ENCODE measurements around the gene FOSB. TPM values are rescaled to one million over a fixed set of nuclear protein-coding genes. Genes with fewer than 3 reads are reported as not detected.
"Not testable (repeated sequence)": the region's sequence is repeated elsewhere in the genome, so short reads cannot be mapped to it uniquely, and the experiment has no call there.

FOSB gene
- total and polyA plus RNA-seq, 7 donors: 0.32 to 9.4 (median 1.5) TPM

GRCh38 chr19:45423589-45424190 is 44.1 kb upstream of the FOSB start, which contains the start of gene ERCC1:
Gene ERCC1, minus strand, starts transcription at chr19:45423917. Its CDS starts 543 bp downstream, at chr19:45423374.
- DNase-seq (peak; percentile 95), ATAC-seq (peak; percentile 70 to 83 (median 78))
- H3K27ac ChIP-seq: peak within 1 kb of the TSS; percentile 94
- intact Hi-C loops (cut with DNase I): no loop called here
- H3K36me3 ChIP-seq (ENCODE audit: insufficient read depth in 1 of 2, low read depth in 1 of 2): peaks cover 0 to 25% of the 10 kb centered on the region in 2 donors
- peak within 1 kb of the TSS; percentile 65 for H3K4me3 ChIP-seq
- H3K4me1 ChIP-seq: peaks cover 23% of the 10 kb centered on the region
- WGBS, 3 donors: 0 to 1% (median 0%) methylated on average over 36 to 37 of the region's 37 CpGs
- TF ChIP-seq CTCF (IDR thresholded peaks at IDR 0.05): no peak
- no peaks in the 10 kb centered on the region for H3K27me3 ChIP-seq (ENCODE audit: insufficient read depth in 3 of 3, low read length in 2 of 3)
- no peaks in the 10 kb centered on the region for H3K9me3 ChIP-seq

- no peak for TF ChIP-seq CTCF (IDR thresholded peaks at IDR 0.05)
- Histone ChIP-seq H3K27ac (peak overlapping the region; percentile 94), H3K36me3 (ENCODE audit: insufficient read depth in 1 of 2, low read depth in 1 of 2) (peaks cover 0 to 18% of the 10 kb centered on the region in 2 donors), H3K27me3 (ENCODE audit: insufficient read depth in 3 of 3, low read length in 2 of 3) (no peaks in the 10 kb centered on the region), H3K4me1 (peaks cover 30% of the 10 kb centered on the region), H3K9me3 (no peaks in the 10 kb centered on the region), H3K4me3 (peak overlapping the region; percentile 65)
- DNase-seq (peak; percentile 82 to 86), ATAC-seq (peak; percentile 66 to 75 (median 66))
- intact Hi-C loops (cut with DNase I): no loop called here
- 10 to 17% (median 17%) methylated on average over 24 of the region's 24 CpGs for WGBS, 3 donors
Measured at GRCh38 chr19:45424191-45425058, 43.4 kb upstream of the FOSB start.

GRCh38 chr19:45428384-45429231 is 39.2 kb upstream of the FOSB start:
- ATAC-seq (peak; percentile 77 to 82 (median 79)), DNase-seq (peak; percentile 78 to 92)
- intact Hi-C loops (cut with DNase I): no loop called here
- no peaks in the 10 kb centered on the region for H3K27me3 ChIP-seq (ENCODE audit: insufficient read depth in 3 of 3, low read length in 2 of 3)
- peak; percentile 50 for TF ChIP-seq CTCF (IDR thresholded peaks at IDR 0.05)
- H3K36me3 ChIP-seq (ENCODE audit: insufficient read depth in 1 of 2, low read depth in 1 of 2): no peaks in the 10 kb centered on the region
- no peaks in the 10 kb centered on the region for H3K9me3 ChIP-seq
- peaks cover 25% of the 10 kb centered on the region for H3K4me1 ChIP-seq
- peak overlapping the region; percentile 94 for H3K27ac ChIP-seq
- peak overlapping the region; percentile 69 for H3K4me3 ChIP-seq
- 1 to 2% (median 2%) methylated on average over 63 to 73 of the region's 73 CpGs for WGBS, 3 donors

- H3K36me3 ChIP-seq (ENCODE audit: insufficient read depth in 1 of 2, low read depth in 1 of 2); H3K27me3 ChIP-seq (ENCODE audit: insufficient read depth in 3 of 3, low read length in 2 of 3); intact Hi-C loops (cut with DNase I); H3K9me3 ChIP-seq; DNase-seq; H3K4me3 ChIP-seq; ATAC-seq: not testable (repeated sequence)
- H3K4me1 ChIP-seq: peaks cover 15% of the 10 kb centered on the region
- WGBS, 3 donors: 30 to 45% (median 39%) methylated on average over 11 of the region's 11 CpGs
- H3K27ac ChIP-seq: peak overlapping the region; percentile 94
Measured at GRCh38 chr19:45429896-45430295, 37.9 kb upstream of the FOSB start.

GRCh38 chr19:45431008-45431407 is 36.8 kb upstream of the FOSB start:
- H3K4me1 ChIP-seq: peaks cover 14% of the 10 kb centered on the region
- 56 to 69% (median 57%) methylated on average over 9 of the region's 9 CpGs for WGBS, 3 donors
- H3K27ac ChIP-seq; H3K4me3 ChIP-seq; ATAC-seq; H3K9me3 ChIP-seq; DNase-seq; intact Hi-C loops (cut with DNase I); H3K27me3 ChIP-seq (ENCODE audit: insufficient read depth in 3 of 3, low read length in 2 of 3); H3K36me3 ChIP-seq (ENCODE audit: insufficient read depth in 1 of 2, low read depth in 1 of 2): not testable (repeated sequence)

- H3K4me3 ChIP-seq; H3K9me3 ChIP-seq; ATAC-seq; H3K27me3 ChIP-seq (ENCODE audit: insufficient read depth in 3 of 3, low read length in 2 of 3); DNase-seq; intact Hi-C loops (cut with DNase I); H3K27ac ChIP-seq; H3K36me3 ChIP-seq (ENCODE audit: insufficient read depth in 1 of 2, low read depth in 1 of 2): not testable (repeated sequence)
- 87 to 95% (median 92%) methylated on average over 8 of the region's 8 CpGs for WGBS, 3 donors
- H3K4me1 ChIP-seq: peaks cover 14% of the 10 kb centered on the region
Measured at GRCh38 chr19:45432543-45432942, 35.3 kb upstream of the FOSB start.

Measured in psoas muscle (tissue), 8 donors.